RWPE2 (cell line): ENCODE data around the gene MAP4K4.

Experiments used
- ATAC-seq: fragments of 200-7000 bp; cut with Tn5 transposase; 3 replicates; pipeline ENCODE4 v1.9.1; 2021; ENCODE audit warnings: low read depth
- DNase-seq: peaks from one replicate; pipeline ENCODE4 v3.0.0-alpha.2; 2020; ENCODE audit warnings: low spot score
- H3K27ac ChIP-seq: fragments of 450-650 bp; 2 replicates; pipeline ENCODE4 v1.5.1; 2017; ENCODE audit warnings: mild to moderate bottlenecking; ENCODE audit not compliant: poor library complexity, severe bottlenecking
- H3K27me3 ChIP-seq: fragments of 250-450 bp; sonication (Bioruptor Pico); 2 replicates; pipeline ENCODE4 v1.5.1; 2021; ENCODE audit warnings: mild to moderate bottlenecking, moderate library complexity; ENCODE audit not compliant: insufficient read depth, poor library complexity, severe bottlenecking
- H3K36me3 ChIP-seq: fragments of 250-450 bp; sonication (Bioruptor Pico); 2 replicates; pipeline ENCODE4 v1.5.1; 2020; ENCODE audit warnings: low read depth, mild to moderate bottlenecking, moderate library complexity
- H3K4me1 ChIP-seq: fragments of 250-450 bp; sonication (Bioruptor Pico); 2 replicates; pipeline ENCODE4 v1.5.1; 2021; ENCODE audit warnings: mild to moderate bottlenecking, moderate library complexity; ENCODE audit not compliant: insufficient read depth, poor library complexity, severe bottlenecking
- H3K4me3 ChIP-seq: fragments of 250-450 bp; sonication (Bioruptor Pico); 2 replicates; pipeline ENCODE4 v1.5.1; 2021; ENCODE audit warnings: mild to moderate bottlenecking, moderate library complexity; ENCODE audit not compliant: severe bottlenecking
- H3K9me3 ChIP-seq: fragments of 250-450 bp; sonication (Bioruptor Pico); 2 replicates; pipeline ENCODE4 v1.5.1; 2021; ENCODE audit warnings: mild to moderate bottlenecking, moderate library complexity; ENCODE audit not compliant: severe bottlenecking
- CTCF ChIP-seq: fragments of 450-650 bp; IDR thresholded peaks from one replicate; pipeline ENCODE4 v1.5.1; 2017; ENCODE audit warnings: mild to moderate bottlenecking, moderate library complexity; ENCODE audit not compliant: poor library complexity, severe bottlenecking

The MAP4K4 gene

GRCh38 chr2:101803945-101804696 lies 106.6 kb downstream of the MAP4K4 start:
- H3K4me1 ChIP-seq = peaks cover 55% of the 10 kb centered on the region
- no peaks in the 10 kb centered on the region for H3K27me3 ChIP-seq
- H3K36me3 ChIP-seq = no peaks in the 10 kb centered on the region
- DNase-seq (no peak), ATAC-seq (no peak)
- no peak overlapping the region for H3K4me3 ChIP-seq
- TF ChIP-seq CTCF = no peak
- H3K27ac ChIP-seq = peak overlapping the region; percentile 90
- no peaks in the 10 kb centered on the region for H3K9me3 ChIP-seq

GRCh38 chr2:101805152-101806088 lies 107.9 kb downstream of the MAP4K4 start:
- no peak overlapping the region for H3K4me3 ChIP-seq
- ATAC-seq (peak; percentile 17; the same call in 2 of the 3 replicates), DNase-seq (no peak)
- TF ChIP-seq CTCF = no peak
- H3K9me3 ChIP-seq = no peaks in the 10 kb centered on the region
- H3K27ac ChIP-seq = peak overlapping the region; percentile 90
- H3K4me1 ChIP-seq = peaks cover 55% of the 10 kb centered on the region
- no peaks in the 10 kb centered on the region for H3K27me3 ChIP-seq
- H3K36me3 ChIP-seq = no peaks in the 10 kb centered on the region

GRCh38 chr2:101806123-101806522 lies 108.6 kb downstream of the MAP4K4 start:
- ATAC-seq (peak; percentile 66), DNase-seq (no peak)
- Histone ChIP-seq H3K27me3 (no peaks in the 10 kb centered on the region), H3K9me3 (no peaks in the 10 kb centered on the region), H3K36me3 (no peaks in the 10 kb centered on the region), H3K4me3 (no peak overlapping the region), H3K27ac (peak overlapping the region; percentile 90), H3K4me1 (peaks cover 55% of the 10 kb centered on the region)
- no peak for TF ChIP-seq CTCF

- DNase-seq (no peak), ATAC-seq (no peak)
- no peaks in the 10 kb centered on the region for H3K27me3 ChIP-seq
- H3K4me3 ChIP-seq = no peak overlapping the region
- no peaks in the 10 kb centered on the region for H3K9me3 ChIP-seq
- no peak for TF ChIP-seq CTCF
- H3K36me3 ChIP-seq = no peaks in the 10 kb centered on the region
- H3K4me1 ChIP-seq = peaks cover 54% of the 10 kb centered on the region
- peak overlapping the region; percentile 90 for H3K27ac ChIP-seq
Measured at GRCh38 chr2:101806701-101807100, 109.2 kb downstream of the MAP4K4 start.
